ENCODE results near the gene TMEM43. TPM values are rescaled to one million over a fixed set of nuclear protein-coding genes. Genes with fewer than 3 reads are reported as not detected.

Gene TMEM43
- total and polyA plus RNA-seq, 10 of the 15 experiments (the other 5 are each of a cell fraction or from before 2014, with no cell fraction given) = 7.2 to 33.0 (median 18.5) TPM

DNA sequence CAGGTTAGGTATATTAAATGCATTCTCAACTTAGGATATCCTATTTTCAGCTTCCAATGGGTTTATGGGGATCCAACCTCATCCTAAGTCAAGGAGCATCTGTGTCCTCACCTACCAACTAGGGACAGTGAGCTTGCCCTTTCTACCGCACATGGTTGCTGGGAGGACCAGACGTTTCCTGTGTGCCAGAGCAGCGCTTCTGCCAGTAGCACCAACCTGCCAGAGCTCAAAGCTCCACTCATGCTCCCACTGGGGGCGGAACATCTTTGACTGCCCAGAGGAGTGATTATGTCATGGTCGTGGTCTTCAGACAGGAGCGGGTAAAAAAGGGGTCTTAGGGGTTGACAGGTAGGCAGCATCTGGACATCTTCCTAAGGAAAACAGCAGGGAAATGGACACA lies 28.8 kb downstream of the TMEM43 start:
- Histone ChIP-seq H3K27me3 (replicated peaks in 1 of 2; ENCODE audit: control insufficient read depth in 2 of 2, insufficient read depth in 2 of 2, low read length in 1 of 2) (no peaks in the 10 kb centered on the region), H4K20me1 (ENCODE audit: control insufficient read depth, insufficient read depth) (no peaks in the 10 kb centered on the region), H3K36me3 (ENCODE audit: control insufficient read depth in 2 of 2, insufficient read depth in 2 of 2, low read length in 1 of 2) (peaks cover 12 to 33% of the 10 kb centered on the region in 2 experiments), H3K4me1 (ENCODE audit: control insufficient read depth, insufficient read depth, low read length) (no peaks in the 10 kb centered on the region), H3K9ac (ENCODE audit: control insufficient read depth, insufficient read depth, low read length) (no peak overlapping the region), H3K27ac (ENCODE audit: control insufficient read depth, insufficient read depth) (no peak overlapping the region), H2AFZ (ENCODE audit: control insufficient read depth, low read depth, low read length) (no peak overlapping the region), H3K4me3 (no peak overlapping the region), H3K79me2 (ENCODE audit: control insufficient read depth, insufficient read depth, low read length) (no peaks in the 10 kb centered on the region), H3K9me3 (replicated peaks; ENCODE audit: control insufficient read depth, insufficient read depth, low read length) (no peaks in the 10 kb centered on the region), H3K4me2 (ENCODE audit: control insufficient read depth, insufficient read depth) (no peak overlapping the region)
- DNase-seq (ENCODE audit: low read depth, low spot score) (no peak), ATAC-seq (no peak), FAIRE-seq (no peak)
- in situ Hi-C loops (cut with MboI) = no loop called here
- ChIA-PET RAD21 (ENCODE audit: unreplicated experiment) (no interaction called here), POLR2A (no interaction called here), SMC1A (ENCODE audit: uncharacterized antibody, unreplicated experiment) (no interaction called here), CTCF (no interaction called here)
- intact Hi-C loops (cut with micrococcal nuclease; ENCODE audit: unreplicated experiment) = no loop called here
- BruUV-seq (replicated peaks) = no TSS peak
- WGBS (ENCODE audit: insufficient coverage, insufficient replicate concordance, low lambda C conversion rate, missing lambda C conversion rate) = 100% methylated on average over 6 of the region's 6 CpGs
- TF ChIP-seq RELA (IDR thresholded peaks at IDR 0.05; ENCODE audit: borderline replicate concordance, partially characterized antibody) (no peak), RAD21 (IDR thresholded peaks at IDR 0.05; ENCODE audit: insufficient read depth, low read depth, low read length) (no peak), SREBF2 (IDR thresholded peaks at IDR 0.05; ENCODE audit: low read length) (no peak), BMI1 (IDR thresholded peaks at IDR 0.05; ENCODE audit: borderline replicate concordance) (no peak), MYC (IDR thresholded peaks at IDR 0.05; ENCODE audit: insufficient read depth, insufficient read length, insufficient replicate concordance, low read length, severe bottlenecking) (no peak), SIN3A (IDR thresholded peaks at IDR 0.05; ENCODE audit: low read depth, low read length) (no peak), RELB (IDR thresholded peaks at IDR 0.05; ENCODE audit: low read depth) (no peak), CHD4 (IDR thresholded peaks at IDR 0.05) (no peak), BHLHE40 (IDR thresholded peaks at IDR 0.05; ENCODE audit: borderline replicate concordance in 1 of 2, low read depth in 2 of 2, low read length in 1 of 2) (no peak), EZH2 (IDR thresholded peaks at IDR 0.05; ENCODE audit: borderline replicate concordance, control insufficient read depth, low read depth, low read length) (no peak)
- TF ChIP-seq, protein P1, sequence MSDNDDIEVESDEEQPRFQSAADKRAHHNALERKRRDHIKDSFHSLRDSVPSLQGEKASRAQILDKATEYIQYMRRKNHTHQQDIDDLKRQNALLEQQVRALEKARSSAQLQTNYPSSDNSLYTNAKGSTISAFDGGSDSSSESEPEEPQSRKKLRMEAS (IDR thresholded peaks at IDR 0.05; ENCODE audit: low read depth, low read length) = no peak
- TF ChIP-seq, protein P2, sequence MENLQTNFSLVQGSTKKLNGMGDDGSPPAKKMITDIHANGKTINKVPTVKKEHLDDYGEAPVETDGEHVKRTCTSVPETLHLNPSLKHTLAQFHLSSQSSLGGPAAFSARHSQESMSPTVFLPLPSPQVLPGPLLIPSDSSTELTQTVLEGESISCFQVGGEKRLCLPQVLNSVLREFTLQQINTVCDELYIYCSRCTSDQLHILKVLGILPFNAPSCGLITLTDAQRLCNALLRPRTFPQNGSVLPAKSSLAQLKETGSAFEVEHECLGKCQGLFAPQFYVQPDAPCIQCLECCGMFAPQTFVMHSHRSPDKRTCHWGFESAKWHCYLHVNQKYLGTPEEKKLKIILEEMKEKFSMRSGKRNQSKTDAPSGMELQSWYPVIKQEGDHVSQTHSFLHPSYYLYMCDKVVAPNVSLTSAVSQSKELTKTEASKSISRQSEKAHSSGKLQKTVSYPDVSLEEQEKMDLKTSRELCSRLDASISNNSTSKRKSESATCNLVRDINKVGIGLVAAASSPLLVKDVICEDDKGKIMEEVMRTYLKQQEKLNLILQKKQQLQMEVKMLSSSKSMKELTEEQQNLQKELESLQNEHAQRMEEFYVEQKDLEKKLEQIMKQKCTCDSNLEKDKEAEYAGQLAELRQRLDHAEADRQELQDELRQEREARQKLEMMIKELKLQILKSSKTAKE (IDR thresholded peaks at IDR 0.05; ENCODE audit: low read depth, poor library complexity, severe bottlenecking) = no peak
